H9 (cell line): ENCODE measurements around the gene CLEC2L. TPM values are rescaled to one million over a fixed set of nuclear protein-coding genes. Genes with fewer than 3 reads are reported as not detected.

Experiments used
- DNase-seq: peaks from one replicate; pipeline ENCODE4 v3.0.0-alpha.2; 2017
- H2AFZ ChIP-seq: one replicate; pipeline ENCODE4 v1.6.1; 2013; ENCODE audit warnings: mild to moderate bottlenecking, low read length, control low read depth, moderate library complexity
- H2AK5ac ChIP-seq: 2 replicates; pipeline ENCODE4 v1.6.1; 2013; ENCODE audit warnings: low read length, control low read depth, mixed read lengths; ENCODE audit not compliant: insufficient read length
- H2BK120ac ChIP-seq: one replicate; pipeline ENCODE4 v1.6.1; 2013; ENCODE audit warnings: low read depth, mild to moderate bottlenecking, low read length, control low read depth, inconsistent platforms; ENCODE audit not compliant: poor library complexity, severe bottlenecking
- H2BK12ac ChIP-seq: 2 replicates; pipeline ENCODE4 v1.6.1; 2013; ENCODE audit warnings: low read length, control low read depth, mixed read lengths, low read depth; ENCODE audit not compliant: insufficient read length
- H2BK15ac ChIP-seq: 2 replicates; pipeline ENCODE4 v1.6.1; 2013; ENCODE audit warnings: low read depth, low read length, control low read depth
- H2BK20ac ChIP-seq: one replicate; pipeline ENCODE4 v1.6.1; 2013; ENCODE audit warnings: low read depth, mild to moderate bottlenecking, low read length, control low read depth, inconsistent platforms; ENCODE audit not compliant: poor library complexity, severe bottlenecking
- H2BK5ac ChIP-seq: 2 replicates; pipeline ENCODE4 v1.6.1; 2013; ENCODE audit warnings: low read length, control low read depth, mixed read lengths; ENCODE audit not compliant: insufficient read length
- H3K14ac ChIP-seq: 2 replicates; pipeline ENCODE4 v1.6.1; 2013; ENCODE audit warnings: low read length, control low read depth; ENCODE audit not compliant: insufficient read depth
- H3K18ac ChIP-seq: 2 replicates; pipeline ENCODE4 v1.6.1; 2013; ENCODE audit warnings: low read depth, mild to moderate bottlenecking, mixed read lengths, low read length, control low read depth; ENCODE audit not compliant: insufficient read length
- H3K23ac ChIP-seq: 2 replicates; pipeline ENCODE4 v1.6.1; 2013; ENCODE audit warnings: low read length, control low read depth, mixed read lengths, low read depth; ENCODE audit not compliant: insufficient read length
- H3K23me2 ChIP-seq: 2 replicates; pipeline ENCODE4 v1.6.1; 2013; ENCODE audit warnings: low read depth, mild to moderate bottlenecking, mixed read lengths, low read length, control low read depth; ENCODE audit not compliant: insufficient read length, poor library complexity, severe bottlenecking
- H3K27ac ChIP-seq: 2 replicates; pipeline ENCODE4 v1.5.1; 2013; ENCODE audit warnings: low read length, control low read depth, mixed read lengths, low read depth; ENCODE audit not compliant: insufficient read length
- H3K27me3 ChIP-seq: 2 replicates; pipeline ENCODE4 v1.6.1; 2013; ENCODE audit warnings: low read length, control low read depth, inconsistent platforms; ENCODE audit not compliant: insufficient read depth
- H3K4ac ChIP-seq: 2 replicates; pipeline ENCODE4 v1.6.1; 2013; ENCODE audit warnings: low read depth, mild to moderate bottlenecking, control low read depth, inconsistent platforms, low read length, moderate library complexity
- H3K4me1 ChIP-seq: 2 replicates; pipeline ENCODE4 v1.6.1; 2013; ENCODE audit warnings: low read length, control low read depth, inconsistent platforms; ENCODE audit not compliant: insufficient read depth
- H3K4me2 ChIP-seq: 2 replicates; pipeline ENCODE4 v1.6.1; 2013; ENCODE audit warnings: low read length, control low read depth, mixed read lengths; ENCODE audit not compliant: insufficient read length, insufficient read depth
- H3K56ac ChIP-seq: 2 replicates; pipeline ENCODE4 v1.6.1; 2013; ENCODE audit warnings: low read depth, mild to moderate bottlenecking, mixed read lengths, low read length, control low read depth; ENCODE audit not compliant: insufficient read length
- H3K79me1 ChIP-seq: 2 replicates; pipeline ENCODE4 v1.6.1; 2013; ENCODE audit warnings: low read depth, mild to moderate bottlenecking, moderate library complexity, low read length, control low read depth, inconsistent platforms; ENCODE audit not compliant: insufficient read depth, poor library complexity, severe bottlenecking
- H3K79me2 ChIP-seq: 2 replicates; pipeline ENCODE4 v1.6.1; 2013; ENCODE audit warnings: low read length, control low read depth, inconsistent platforms; ENCODE audit not compliant: insufficient read depth
- H3K9ac ChIP-seq: 2 replicates; pipeline ENCODE4 v1.6.1; 2013; ENCODE audit warnings: low read length, control low read depth, mixed read lengths; ENCODE audit not compliant: insufficient read length; ENCODE audit errors: extremely low read depth
- H3K9me3 ChIP-seq: one replicate; pipeline ENCODE4 v1.6.1; 2013; ENCODE audit warnings: low read depth, low read length, inconsistent platforms; ENCODE audit not compliant: control insufficient read depth
- H3T11ph ChIP-seq: one replicate; pipeline ENCODE4 v1.6.1; 2013; ENCODE audit warnings: mild to moderate bottlenecking, low read length, control low read depth, inconsistent platforms
- H4K20me1 ChIP-seq: one replicate; pipeline ENCODE4 v1.6.1; 2013; ENCODE audit not compliant: control insufficient read depth, insufficient read length, insufficient read depth
- H4K5ac ChIP-seq: 2 replicates; pipeline ENCODE4 v1.6.1; 2013; ENCODE audit warnings: low read depth, mild to moderate bottlenecking, mixed read lengths, low read length, control low read depth; ENCODE audit not compliant: insufficient read length
- H4K8ac ChIP-seq: replicated peaks from 2 replicates; pipeline ENCODE4 v1.6.1; 2013; ENCODE audit warnings: low read length, control low read depth, mixed read lengths, low read depth; ENCODE audit not compliant: insufficient read length
- H4K91ac ChIP-seq: 2 replicates; pipeline ENCODE4 v1.6.1; 2013; ENCODE audit warnings: low read depth, mild to moderate bottlenecking, moderate library complexity, mixed read lengths, low read length, control low read depth; ENCODE audit not compliant: insufficient read length
- H3K27ac Mint-ChIP-seq, 3 experiments: 2 replicates in 2 of 3; 3 replicates in 1 of 3; pipeline ENCODE4 v1.8.0; 2020 to 2021; ENCODE audit warnings: mixed read lengths in 3 of 3, mild to moderate bottlenecking in 1 of 3, moderate library complexity in 1 of 3
- H3K27me3 Mint-ChIP-seq: 2 replicates; pipeline ENCODE4 v1.8.0; 2021; ENCODE audit warnings: low read depth, mild to moderate bottlenecking, moderate library complexity, mixed read lengths
- H3K36me3 Mint-ChIP-seq, 3 experiments: 2 replicates in 2 of 3; 3 replicates in 1 of 3; pipeline ENCODE4 v1.8.0; 2020 to 2021; ENCODE audit warnings: low read depth in 3 of 3, mixed read lengths in 3 of 3; ENCODE audit not compliant: insufficient read depth in 1 of 3
- H3K4me1 Mint-ChIP-seq, 2 experiments: 2 replicates each; pipeline ENCODE4 v1.8.0; 2020; ENCODE audit warnings: mixed read lengths in 2 of 2
- H3K4me3 Mint-ChIP-seq, 2 experiments: 2 replicates in 1 of 2; 3 replicates in 1 of 2; pipeline ENCODE4 v1.8.0; 2020 to 2021; ENCODE audit warnings: mild to moderate bottlenecking in 2 of 2, mixed read lengths in 2 of 2, moderate library complexity in 1 of 2
- H3K9me3 Mint-ChIP-seq, 2 experiments: 2 replicates in 1 of 2; 3 replicates in 1 of 2; pipeline ENCODE4 v1.8.0; 2020; ENCODE audit warnings: mild to moderate bottlenecking in 2 of 2, mixed read lengths in 2 of 2, moderate library complexity in 1 of 2
- WGBS: extraction: QIAGEN DNeasy Blood & Tissue Kit; methylation state at CpG from one replicate; pipeline ENCODE4 v1.1.7; 2013; ENCODE audit warnings: missing lambda C conversion rate, low lambda C conversion rate, mixed read lengths; ENCODE audit not compliant: insufficient read length; ENCODE audit errors: extremely low coverage; 5-methylcytosine and 5-hydroxymethylcytosine counted together
- total RNA-seq: library from RNA; stranded (reverse); gene quantifications from 2 replicates; pipeline ENCODE4 v1.2.1, GENCODE V29; 2021
- TF ChIP-seq, protein P1 (sequence below): fragments of 200-600 bp; sonication (generic); conservative IDR thresholded peaks from 3 replicates; pipeline ENCODE4 v1.8.0; 2021; ENCODE audit warnings: antibody characterized with exemption, mild to moderate bottlenecking

Gene CLEC2L
- total RNA-seq, 1 experiment from 2014 or later = 0.74 TPM

- Histone ChIP-seq H3K14ac (no peak overlapping the region), H3K79me2 (no peaks in the 10 kb centered on the region), H3K4ac (no peak overlapping the region), H3K18ac (no peak overlapping the region), H3K27ac (no peak overlapping the region), H3K79me1 (no peaks in the 10 kb centered on the region), H3K23ac (no peak overlapping the region), H3K27me3 (no peaks in the 10 kb centered on the region), H3K4me1 (no peaks in the 10 kb centered on the region; the same call in 1 of the 2 replicates), H2AK5ac (no peak overlapping the region), H2AFZ (no peak overlapping the region), H4K8ac (no peak overlapping the region), H2BK5ac (no peak overlapping the region), H2BK12ac (no peak overlapping the region), H3K9me3 (no peaks in the 10 kb centered on the region), H3K4me2 (no peak overlapping the region), H4K5ac (no peak overlapping the region), H2BK120ac (no peak overlapping the region), H4K91ac (no peak overlapping the region), H3K9ac (no peak overlapping the region), H3K56ac (no peak overlapping the region), H3K23me2 (no peaks in the 10 kb centered on the region), H2BK20ac (no peak overlapping the region), H4K20me1 (no peaks in the 10 kb centered on the region), H3T11ph (no peak overlapping the region), H2BK15ac (no peak overlapping the region)
- Mint-ChIP-seq H3K27me3 (peaks cover 33% of the 10 kb centered on the region), H3K36me3 (no peaks in the 10 kb centered on the region), H3K4me3 (no peak overlapping the region), H3K27ac (no peak overlapping the region), H3K9me3 (peaks cover 0 to 3% of the 10 kb centered on the region in 2 experiments; a peak in 2 of 5 replicates), H3K4me1 (peaks cover 0 to 4% of the 10 kb centered on the region in 2 experiments; a peak in 2 of 4 replicates)
- no peak for DNase-seq
- no CpG with 5 or more reads among the region's 1 CpG for WGBS
- TF ChIP-seq, protein P1, sequence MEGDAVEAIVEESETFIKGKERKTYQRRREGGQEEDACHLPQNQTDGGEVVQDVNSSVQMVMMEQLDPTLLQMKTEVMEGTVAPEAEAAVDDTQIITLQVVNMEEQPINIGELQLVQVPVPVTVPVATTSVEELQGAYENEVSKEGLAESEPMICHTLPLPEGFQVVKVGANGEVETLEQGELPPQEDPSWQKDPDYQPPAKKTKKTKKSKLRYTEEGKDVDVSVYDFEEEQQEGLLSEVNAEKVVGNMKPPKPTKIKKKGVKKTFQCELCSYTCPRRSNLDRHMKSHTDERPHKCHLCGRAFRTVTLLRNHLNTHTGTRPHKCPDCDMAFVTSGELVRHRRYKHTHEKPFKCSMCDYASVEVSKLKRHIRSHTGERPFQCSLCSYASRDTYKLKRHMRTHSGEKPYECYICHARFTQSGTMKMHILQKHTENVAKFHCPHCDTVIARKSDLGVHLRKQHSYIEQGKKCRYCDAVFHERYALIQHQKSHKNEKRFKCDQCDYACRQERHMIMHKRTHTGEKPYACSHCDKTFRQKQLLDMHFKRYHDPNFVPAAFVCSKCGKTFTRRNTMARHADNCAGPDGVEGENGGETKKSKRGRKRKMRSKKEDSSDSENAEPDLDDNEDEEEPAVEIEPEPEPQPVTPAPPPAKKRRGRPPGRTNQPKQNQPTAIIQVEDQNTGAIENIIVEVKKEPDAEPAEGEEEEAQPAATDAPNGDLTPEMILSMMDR = no peak
Measured at GRCh38 chr7:139531094-139531493, 7.6 kb downstream of the CLEC2L start.
